Glomerular visceral epithelial cell (primary cell): ENCODE measurements around the gene ANAPC1.
"Not testable (repeated sequence)": the region's sequence is repeated elsewhere in the genome, so short reads cannot be mapped to it uniquely, and the experiment has no call there.

Experiments used
- DNase-seq: peaks from one replicate; pipeline ENCODE4 v3.0.0-alpha.2; 2016; ENCODE audit errors: extremely low spot score

ANAPC1 gene, protein sequence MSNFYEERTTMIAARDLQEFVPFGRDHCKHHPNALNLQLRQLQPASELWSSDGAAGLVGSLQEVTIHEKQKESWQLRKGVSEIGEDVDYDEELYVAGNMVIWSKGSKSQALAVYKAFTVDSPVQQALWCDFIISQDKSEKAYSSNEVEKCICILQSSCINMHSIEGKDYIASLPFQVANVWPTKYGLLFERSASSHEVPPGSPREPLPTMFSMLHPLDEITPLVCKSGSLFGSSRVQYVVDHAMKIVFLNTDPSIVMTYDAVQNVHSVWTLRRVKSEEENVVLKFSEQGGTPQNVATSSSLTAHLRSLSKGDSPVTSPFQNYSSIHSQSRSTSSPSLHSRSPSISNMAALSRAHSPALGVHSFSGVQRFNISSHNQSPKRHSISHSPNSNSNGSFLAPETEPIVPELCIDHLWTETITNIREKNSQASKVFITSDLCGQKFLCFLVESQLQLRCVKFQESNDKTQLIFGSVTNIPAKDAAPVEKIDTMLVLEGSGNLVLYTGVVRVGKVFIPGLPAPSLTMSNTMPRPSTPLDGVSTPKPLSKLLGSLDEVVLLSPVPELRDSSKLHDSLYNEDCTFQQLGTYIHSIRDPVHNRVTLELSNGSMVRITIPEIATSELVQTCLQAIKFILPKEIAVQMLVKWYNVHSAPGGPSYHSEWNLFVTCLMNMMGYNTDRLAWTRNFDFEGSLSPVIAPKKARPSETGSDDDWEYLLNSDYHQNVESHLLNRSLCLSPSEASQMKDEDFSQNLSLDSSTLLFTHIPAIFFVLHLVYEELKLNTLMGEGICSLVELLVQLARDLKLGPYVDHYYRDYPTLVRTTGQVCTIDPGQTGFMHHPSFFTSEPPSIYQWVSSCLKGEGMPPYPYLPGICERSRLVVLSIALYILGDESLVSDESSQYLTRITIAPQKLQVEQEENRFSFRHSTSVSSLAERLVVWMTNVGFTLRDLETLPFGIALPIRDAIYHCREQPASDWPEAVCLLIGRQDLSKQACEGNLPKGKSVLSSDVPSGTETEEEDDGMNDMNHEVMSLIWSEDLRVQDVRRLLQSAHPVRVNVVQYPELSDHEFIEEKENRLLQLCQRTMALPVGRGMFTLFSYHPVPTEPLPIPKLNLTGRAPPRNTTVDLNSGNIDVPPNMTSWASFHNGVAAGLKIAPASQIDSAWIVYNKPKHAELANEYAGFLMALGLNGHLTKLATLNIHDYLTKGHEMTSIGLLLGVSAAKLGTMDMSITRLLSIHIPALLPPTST (N-terminal part only)

DNA sequence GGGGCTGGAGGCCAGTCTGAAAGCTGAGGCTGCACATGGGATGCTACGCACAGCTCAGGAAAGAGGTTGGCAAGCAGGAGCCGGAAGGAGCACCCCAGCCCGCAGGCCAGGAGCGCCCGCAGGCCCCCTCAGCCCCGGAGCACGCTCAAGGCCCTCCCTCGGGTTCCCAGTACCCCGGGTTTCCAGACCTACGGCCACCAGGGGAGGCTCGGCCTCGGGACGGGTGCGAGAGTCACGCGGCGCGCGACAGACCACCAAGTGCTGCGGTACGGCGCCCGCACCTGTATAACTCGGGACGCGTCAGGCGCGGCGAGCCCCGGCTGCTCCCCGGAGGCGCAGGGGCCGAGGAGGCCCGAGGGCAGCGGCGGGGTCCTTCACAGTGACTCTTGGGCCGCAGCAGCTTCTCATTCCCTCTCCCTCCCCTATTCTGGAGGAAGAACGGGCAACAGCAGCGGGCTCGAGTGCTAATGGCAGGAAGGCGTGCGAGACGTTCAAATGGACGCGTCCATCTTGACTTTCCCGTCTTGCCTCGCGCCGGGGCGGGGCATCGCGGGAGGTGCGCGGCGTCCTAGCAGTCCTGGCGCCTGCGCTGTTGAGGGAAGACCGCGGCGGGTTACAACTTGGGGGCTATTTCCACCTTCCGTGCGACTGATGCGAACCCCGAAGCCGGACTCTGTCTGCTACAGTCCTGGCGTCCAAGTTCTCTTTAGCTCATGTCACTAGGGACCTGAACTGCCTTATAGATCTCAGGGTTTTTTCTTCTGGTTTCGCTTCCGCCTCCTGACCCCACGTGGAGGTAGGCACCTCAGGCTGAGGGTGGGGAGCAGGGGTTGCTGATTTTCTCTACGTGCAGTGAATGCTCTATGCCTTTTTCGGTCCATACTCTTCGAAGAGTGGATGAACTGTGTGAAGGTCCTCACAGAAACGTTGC lies at the start of gene ANAPC1:
Gene ANAPC1, minus strand, starts transcription at position 533 of the 931 bp plus-strand sequence. CDS start 3,368 bp downstream, outside the sequence.
- peak; percentile 85 for DNase-seq

DNA sequence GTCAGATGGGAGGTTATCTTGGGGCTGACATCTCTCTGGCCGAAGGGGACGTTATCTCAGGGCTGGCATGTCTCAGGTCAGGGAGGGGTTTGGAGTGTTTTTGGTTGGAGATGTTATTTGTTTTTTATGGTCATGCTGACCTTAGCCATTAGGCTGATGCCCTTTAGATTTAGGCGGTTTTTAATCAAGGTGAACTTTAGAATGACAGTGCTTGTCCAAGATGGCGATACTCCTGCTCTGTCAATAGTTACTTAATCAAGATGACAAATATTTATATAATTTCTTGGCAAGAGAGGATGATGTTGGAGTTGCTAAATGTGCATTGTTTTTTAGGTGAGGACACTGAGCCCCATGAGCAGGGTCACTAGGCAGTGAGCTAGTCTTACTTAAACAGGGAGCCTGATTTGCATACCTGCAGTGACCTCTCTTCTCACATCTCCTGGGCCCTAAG lies 48.9 kb upstream of the ANAPC1 start:
- no peak for DNase-seq

DNA sequence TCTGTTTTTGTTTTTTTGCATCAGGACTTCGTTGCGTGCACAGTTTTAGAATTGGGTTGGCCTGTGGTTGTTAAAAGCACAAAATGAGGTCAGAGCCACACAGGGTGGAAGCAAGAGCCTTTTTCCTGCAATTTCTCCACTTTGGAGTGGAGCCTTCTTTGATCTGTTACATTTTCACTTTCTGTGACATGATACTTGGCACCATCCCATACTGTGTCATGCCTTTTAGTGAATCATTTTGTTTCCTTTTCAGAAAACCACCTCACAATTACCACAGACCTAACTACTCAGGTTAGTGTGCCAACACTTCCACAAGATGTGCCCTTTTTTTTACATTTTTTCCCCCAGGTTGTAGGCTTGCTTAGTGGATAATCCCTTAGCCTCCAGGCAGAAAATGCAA lies 46.9 kb upstream of the ANAPC1 start:
- peak; percentile 86 for DNase-seq

DNA sequence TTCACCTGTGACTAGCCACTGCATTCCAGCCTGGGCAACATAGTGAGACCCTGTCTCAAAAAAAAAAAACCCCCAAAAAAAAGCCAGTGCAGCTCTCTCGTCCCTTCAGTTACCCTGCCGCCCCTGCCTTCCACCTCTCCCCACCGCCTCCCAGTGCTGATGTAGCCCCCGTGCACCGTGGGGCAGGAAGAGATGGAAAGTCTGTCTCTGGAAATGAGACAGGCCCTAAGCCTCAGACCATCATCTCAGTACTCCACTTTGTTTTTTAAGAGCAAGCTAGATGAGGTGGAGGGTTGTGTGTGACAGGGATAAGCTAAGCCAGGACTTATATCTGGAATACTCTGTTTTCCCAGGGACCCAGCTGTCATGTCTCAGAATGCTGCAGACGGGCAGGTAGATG lies 46.4 kb upstream of the ANAPC1 start:
- DNase-seq: no peak

DNA sequence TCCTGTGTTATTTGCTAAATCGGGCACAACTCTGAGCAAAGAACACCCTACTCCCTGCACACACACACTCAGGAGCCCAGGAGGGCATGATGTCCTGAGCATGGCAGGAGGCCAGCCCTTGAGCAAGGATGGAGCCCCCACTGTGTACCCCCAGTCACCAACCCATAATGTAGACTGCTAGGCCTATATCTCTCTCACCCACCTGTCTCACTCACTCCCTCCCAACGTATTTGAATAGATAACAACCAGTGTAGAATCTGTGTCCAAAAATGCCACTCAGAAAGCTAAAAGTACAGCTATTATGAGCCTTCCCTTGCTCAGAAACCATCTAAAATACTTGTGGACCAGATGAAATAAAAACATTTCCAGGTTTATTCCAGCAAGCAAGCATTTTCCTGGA lies 43.7 kb upstream of the ANAPC1 start:
- no peak for DNase-seq

DNA sequence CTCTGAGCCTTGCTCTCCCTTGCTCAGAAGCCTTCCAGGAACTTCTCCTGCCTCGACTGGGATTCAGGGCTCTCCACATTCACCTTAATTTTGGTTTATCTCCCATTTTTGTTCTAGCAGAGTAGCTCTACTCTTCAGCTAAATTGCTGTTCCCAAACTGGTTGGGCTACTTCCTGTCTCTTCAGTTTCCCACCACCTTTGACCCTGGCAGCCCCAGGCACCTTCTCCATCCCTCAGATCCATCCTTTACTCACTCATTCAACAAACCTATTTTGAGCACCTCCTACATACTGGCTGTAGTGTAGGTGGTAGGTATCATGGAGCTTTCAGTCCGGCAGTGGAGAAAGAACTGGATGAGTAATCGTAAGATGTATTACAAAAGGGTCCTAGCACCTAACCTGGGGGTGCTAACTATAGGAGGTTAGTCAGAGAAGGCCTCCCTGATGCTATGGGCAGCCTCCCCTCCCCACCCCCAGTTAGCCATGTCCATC lies 40.7 kb upstream of the ANAPC1 start:
- no peak for DNase-seq

DNA sequence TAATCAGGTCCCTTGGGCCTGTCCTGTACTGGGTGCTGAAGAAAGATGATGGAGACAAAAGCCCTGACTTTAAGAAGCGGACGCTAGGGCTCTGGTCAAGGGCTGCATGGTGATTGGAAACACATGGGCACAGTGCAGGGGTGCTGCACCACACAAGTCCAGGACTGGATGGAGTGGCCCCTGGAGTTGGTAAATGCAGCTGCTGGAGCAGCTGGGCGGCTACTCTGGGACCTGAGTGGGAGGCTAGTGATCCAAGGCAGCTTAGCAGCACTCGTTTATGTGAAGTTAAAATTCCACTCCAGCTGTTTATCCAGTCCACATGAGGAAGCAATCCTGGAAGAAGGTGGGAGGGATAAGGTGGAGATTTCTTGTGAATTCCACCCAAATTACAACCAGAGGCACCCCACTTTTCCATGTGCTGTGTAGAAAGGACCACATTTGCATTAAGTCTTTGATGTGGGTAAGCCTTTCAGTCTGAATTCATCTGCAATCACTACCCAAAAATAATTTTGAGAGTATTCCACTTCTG lies 39.3 kb upstream of the ANAPC1 start:
- no peak for DNase-seq

DNA sequence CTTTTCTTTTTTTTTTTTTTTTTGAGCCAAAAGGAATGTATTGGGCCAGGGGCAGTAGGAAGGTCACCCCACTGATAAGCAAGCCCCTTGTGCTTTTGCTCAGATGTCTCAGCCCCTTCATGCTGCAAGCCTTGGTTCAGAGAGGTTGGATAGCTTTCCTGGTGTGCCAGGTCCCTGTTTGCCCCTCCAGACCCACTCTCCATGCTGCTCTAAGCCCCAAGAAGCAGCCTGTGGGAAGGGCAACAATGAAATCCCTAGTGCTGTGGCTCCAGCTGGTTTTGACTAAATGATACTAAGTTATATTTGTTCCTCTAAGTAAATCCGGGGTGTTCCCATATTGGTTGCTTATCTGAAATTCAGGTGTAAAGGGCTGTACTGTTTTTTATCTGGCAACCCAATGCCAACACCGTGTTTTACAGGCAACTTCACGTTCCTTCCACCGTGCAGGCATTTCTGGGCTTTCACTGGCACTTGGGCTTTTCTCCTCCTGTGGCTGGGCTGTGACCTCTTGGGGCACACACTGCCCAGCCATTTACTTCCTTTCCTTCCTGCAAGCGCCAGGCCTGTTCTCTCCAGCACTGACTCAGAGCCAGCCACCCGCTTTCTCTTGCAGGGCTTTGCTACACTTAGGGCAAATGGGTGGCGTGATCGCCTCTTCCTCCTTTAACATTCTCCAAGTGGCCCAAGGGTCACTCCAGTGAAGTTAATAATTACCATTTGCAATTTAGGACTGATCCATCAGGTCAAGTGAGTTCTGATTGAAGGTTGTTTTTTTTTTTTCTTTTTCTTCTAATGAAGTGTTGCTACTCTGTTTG lies 36.0 kb upstream of the ANAPC1 start:
- DNase-seq: peak; percentile 83

DNA sequence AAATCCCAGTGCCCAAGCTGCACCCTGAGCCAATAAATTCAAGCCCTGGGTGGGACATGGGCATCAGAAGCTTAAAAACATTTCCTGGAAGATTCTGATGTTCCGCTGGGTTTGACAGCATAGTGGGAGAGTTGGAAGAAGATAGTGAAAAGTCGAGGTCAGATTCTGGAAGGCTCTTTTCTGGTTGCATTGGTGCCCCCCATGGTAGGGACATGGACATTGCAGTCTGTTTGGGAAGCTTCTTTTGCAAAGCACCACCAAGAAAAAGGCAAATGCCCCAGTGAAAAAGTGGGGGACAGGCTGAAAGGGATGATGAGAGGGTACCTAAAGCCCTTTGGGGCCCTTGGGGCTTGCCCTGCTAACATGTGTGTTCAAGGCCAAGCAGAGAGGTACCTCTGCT lies 35.4 kb upstream of the ANAPC1 start:
- DNase-seq: no peak

DNA sequence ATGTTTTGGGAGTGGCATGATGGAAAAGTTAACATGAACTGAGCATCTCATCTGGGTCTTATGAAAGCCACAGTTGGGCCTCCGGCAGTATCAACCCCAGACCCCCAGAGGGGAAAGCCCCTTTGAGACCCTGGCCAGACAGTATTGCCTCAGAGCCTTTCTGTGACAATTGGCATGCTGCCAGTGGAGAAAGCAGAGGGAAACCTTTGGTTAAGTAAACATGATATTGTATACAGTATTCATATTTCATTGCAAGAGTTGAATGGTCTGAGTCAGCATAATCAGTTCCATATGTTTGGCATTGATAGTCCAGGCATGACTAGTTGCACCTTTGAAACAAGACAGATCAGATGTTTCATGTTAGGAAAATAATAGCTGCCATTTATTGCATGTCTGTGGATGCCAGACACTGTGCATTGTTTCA lies 34.4 kb upstream of the ANAPC1 start:
- DNase-seq: no peak

DNA sequence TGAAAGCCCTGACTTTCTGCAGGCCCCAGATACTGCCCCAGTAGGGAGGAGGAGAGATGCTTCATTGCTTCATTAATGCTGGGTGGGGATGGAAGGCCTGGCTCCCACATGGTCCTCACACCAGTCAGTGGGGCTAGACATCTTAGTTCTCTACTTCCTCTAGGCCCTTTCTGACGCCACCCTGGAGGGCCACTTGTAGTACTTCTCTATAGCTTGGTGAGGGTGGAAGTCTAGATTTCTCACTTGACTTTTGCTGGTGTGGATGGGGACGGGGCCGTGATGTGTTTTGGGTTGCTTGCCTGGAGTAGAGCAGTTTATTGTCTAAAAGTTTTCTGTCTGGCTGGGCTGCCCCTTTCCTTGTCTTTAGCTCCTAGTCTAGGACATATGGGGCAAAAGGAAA lies 33.1 kb upstream of the ANAPC1 start:
- no peak for DNase-seq

DNA sequence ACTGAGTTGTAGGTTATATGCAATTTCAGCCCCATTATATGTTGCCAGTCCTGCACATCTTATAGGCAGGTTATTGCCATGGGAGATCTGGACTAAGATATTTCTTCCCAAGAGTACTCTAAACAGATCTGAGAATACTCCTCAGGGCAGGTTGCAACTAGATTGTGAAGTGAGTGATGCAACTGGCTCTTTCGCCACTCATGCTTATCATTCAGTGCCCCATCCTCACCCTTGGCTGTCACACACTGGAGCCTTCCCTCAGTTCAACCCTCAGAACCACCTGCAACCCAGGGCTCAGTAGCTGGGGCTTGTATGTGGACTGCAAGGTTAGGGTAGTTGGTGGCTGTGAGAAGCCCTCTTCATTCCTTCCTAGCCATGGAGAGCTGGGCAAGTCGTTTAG lies 28.6 kb upstream of the ANAPC1 start:
- no peak for DNase-seq

DNA sequence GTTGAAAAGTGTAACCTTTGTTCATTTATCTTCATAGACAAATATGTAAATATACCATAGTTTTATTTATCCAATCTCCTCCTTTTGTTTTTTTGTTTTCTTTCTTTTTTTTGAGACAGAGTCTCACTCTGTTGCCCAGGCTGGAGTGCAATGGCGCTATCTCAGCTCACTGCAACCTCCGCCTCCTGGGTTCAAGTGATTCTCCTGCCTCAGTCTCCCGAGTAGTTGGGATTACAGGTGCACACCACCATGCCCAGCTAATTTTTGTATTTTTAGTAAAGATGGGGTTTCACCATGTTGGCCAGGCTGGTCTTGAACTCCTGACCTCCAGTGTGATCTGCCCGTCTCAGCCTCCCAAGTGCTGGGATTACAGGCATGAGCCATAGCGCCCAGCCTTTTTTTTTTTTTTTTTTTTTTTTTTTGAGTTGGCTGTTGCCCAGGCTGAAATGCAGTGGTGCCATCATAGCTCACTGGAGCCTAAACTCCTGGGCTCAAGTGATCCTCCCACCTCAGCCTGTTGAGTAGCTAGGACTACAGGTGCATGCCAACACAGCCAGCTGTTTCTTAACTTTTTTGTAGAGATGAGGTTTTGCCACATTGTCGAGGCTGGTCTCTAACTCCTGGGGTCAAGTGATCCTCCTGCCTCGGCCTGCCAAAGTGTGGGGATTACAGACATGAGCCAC lies 27.4 kb upstream of the ANAPC1 start:
- not testable (repeated sequence) for DNase-seq

DNA sequence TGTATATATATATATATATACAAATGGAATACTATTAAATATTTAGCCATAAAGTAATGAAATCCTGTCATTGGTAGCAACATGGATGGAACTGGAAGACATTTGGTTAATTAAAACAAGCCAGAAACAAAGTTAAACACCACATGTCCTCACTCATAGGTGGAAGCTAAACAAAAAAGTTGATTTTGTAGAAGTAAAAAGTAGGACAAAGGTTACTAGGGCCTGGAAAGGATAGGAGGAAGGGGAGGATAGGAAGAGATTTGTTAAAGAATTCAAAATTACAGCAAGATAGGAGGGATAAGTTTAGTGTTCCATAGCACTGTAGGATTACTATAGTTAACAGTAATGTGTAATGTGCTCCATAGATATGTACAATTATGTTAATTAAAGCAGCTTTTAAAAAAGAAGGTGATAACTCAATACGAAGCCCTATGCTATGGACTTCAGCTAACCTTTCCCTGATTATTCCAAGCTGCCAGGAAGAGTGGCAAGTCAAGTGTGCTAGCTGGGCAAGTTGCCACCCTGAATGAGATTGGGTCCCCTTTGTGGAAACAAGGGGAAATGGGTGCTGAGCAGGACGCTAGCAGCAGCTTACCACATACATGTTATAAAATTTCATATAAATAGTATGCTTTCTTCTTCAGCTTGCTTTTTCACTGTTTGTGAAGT lies 26.8 kb upstream of the ANAPC1 start:
- DNase-seq: no peak

DNA sequence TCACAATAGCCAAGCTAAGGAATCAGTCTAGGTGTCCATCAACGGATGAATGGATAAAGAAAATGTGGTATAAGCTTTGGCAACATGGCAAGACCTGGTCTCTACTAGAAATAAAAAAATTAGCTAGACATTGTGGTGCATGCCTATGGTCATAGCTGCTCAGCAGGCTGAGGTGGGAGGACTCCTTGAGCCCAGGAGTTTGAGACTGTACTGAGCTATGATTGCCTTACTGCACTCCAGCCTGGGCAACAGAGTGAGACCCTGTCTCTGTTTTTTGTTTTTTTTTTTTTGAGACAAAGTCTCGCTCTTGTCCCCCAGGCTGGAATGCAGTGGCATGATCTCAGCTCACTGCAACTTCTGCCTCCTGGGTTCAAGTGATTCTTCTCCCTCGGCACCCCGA lies 26.0 kb upstream of the ANAPC1 start:
- not testable (repeated sequence) for DNase-seq

DNA sequence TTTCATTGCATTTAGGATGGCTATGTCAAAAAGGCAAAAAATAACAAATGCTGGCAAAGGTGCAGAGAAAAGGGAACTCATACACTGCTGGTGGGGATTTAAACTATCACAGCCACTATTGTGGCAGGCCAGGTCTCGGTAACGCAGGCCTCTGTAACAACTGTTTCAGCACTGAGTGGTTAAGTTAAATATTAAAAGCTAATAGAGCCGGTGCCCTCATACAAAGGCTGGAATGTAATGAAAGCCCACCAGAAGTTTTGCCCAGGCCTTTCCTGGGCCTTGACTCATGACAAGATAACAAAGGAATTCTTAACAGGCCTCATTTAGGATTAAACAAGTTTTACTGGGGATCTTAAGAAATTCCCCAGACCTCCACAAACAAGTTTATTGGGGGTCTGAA lies 25.1 kb upstream of the ANAPC1 start:
- DNase-seq: peak; percentile 85

DNA sequence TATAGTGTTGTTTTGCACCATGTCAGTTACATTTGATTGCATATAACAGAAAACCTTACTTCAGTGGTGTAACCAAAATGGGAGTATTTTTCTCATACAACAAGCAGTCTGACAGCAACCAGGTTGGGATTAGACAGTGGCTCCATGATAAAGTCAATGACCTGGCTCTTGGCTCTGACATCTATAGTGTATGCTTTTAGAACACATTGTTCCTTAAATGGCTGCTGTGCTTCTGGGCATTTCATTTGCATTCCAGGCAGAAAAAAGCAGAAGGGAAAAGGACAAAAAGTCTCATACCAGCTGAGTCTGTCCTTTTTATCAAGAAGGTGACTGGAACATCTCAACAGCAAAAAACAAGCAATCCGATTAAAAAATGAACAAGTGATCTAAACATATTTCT lies 24.6 kb upstream of the ANAPC1 start:
- DNase-seq: no peak

DNA sequence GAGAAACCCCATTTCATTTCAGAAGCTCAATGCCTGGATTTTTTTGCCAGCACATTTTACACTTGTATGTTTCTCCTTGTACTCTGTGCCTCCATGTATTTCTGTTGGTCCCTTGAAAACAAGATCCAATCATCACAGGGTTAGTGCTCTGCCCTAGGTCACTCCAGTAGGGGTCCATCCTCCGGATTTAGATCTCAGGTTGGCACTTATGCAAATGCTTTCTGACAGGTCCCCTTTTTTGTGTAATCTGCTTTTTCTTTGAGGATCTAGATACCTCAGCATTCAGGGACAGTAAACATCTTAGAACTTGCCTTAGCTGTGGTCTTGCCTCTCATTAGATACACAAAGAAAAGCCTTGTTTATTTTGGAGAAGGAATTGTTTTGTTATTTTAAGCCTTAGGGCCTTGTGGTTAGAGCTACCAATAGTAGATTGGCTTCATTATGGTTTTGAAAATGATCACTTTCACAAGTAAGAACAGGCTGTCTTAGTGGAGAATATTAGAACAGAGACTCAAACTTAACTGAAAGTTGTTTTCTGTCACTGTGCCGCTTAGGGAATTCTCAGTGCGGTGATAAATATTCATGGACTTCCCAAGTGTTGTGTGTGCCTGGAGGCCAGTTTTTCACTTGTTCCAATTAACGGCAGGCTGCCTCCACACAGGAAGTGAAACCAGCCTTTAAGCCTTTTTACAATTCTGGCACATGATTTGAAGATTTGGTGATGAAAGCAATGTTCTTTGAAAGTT lies 22.2 kb upstream of the ANAPC1 start:
- DNase-seq: no peak
